MCF 10A (cell line): ENCODE data around the gene ZHX3. TPM values are rescaled to one million over a fixed set of nuclear protein-coding genes. Genes with fewer than 3 reads are reported as not detected.

Experiments used
- BruUV-seq: library from RNA; stranded (reverse); fragments of 400-500 nt; replicated peaks from 2 replicates; lab custom pipeline; 2021; lab: Mats Ljungman, UMichigan
- CTCF ChIA-PET: fragments of 300-600 bp; sonication (Branson Sonifier 250); formaldehyde crosslinking; extraction: SDS; loops from one replicate; lab custom pipeline; 2021; ENCODE audit warnings: antibody characterized with exemption, inconsistent platforms; lab: Yijun Ruan, JAX
- POLR2A ChIA-PET: fragments of 300-600, 350-650 bp; sonication (Branson Sonifier 250); formaldehyde crosslinking; extraction: SDS; loops from one replicate; lab custom pipeline; 2020; ENCODE audit warnings: antibody characterized with exemption, inconsistent platforms; lab: Yijun Ruan, JAX
- DNase-seq: peaks from one replicate; pipeline ENCODE4 v3.0.0-alpha.2; 2018; ENCODE audit not compliant: unreplicated experiment
- H3K27ac Mint-ChIP-seq: one replicate; pipeline ENCODE4 v1.8.0; 2022; ENCODE audit warnings: mild to moderate bottlenecking, low read depth, mixed read lengths; ENCODE audit not compliant: unreplicated experiment
- H3K27me3 Mint-ChIP-seq: one replicate; pipeline ENCODE4 v1.8.0; 2022; ENCODE audit warnings: mixed read lengths; ENCODE audit not compliant: insufficient read depth, unreplicated experiment
- H3K36me3 Mint-ChIP-seq: one replicate; pipeline ENCODE4 v1.8.0; 2022; ENCODE audit warnings: mild to moderate bottlenecking, moderate library complexity, mixed read lengths; ENCODE audit not compliant: insufficient read depth, unreplicated experiment
- H3K4me1 Mint-ChIP-seq: one replicate; pipeline ENCODE4 v1.8.0; 2022; ENCODE audit warnings: mixed read lengths; ENCODE audit not compliant: insufficient read depth, unreplicated experiment
- H3K4me3 Mint-ChIP-seq: one replicate; pipeline ENCODE4 v1.8.0; 2022; ENCODE audit warnings: mild to moderate bottlenecking, moderate library complexity, mixed read lengths; ENCODE audit not compliant: unreplicated experiment
- H3K9me3 Mint-ChIP-seq: one replicate; pipeline ENCODE4 v1.8.0; 2022; ENCODE audit warnings: mixed read lengths; ENCODE audit not compliant: unreplicated experiment
- CTCF ChIP-seq: fragments of 200-600 bp; IDR thresholded peaks from one replicate; pipeline ENCODE4 v1.8.0; 2022; ENCODE audit warnings: antibody characterized with exemption, mild to moderate bottlenecking; ENCODE audit not compliant: unreplicated experiment
- intact Hi-C: fragments of 100-400 bp; cut with micrococcal nuclease; formaldehyde crosslinking; loops from 2 replicates; pipeline ENCODE4 v1.14.1; 2022
- total RNA-seq: library from RNA; stranded (reverse); gene quantifications from 2 replicates; pipeline ENCODE4 v1.2.3, GENCODE V29; 2022

The ZHX3 gene
- total RNA-seq, 1 experiment from 2014 or later, result 34.1 TPM

- CTCF ChIA-PET, result interaction anchor here (0.5 to 1.7 kb wide), 4 partner anchors 16 to 324 kb away, joined by 3 to 6 read pairs (median 4); no protein-coding TSS in a partner anchor
- Mint-ChIP-seq H3K36me3 (peaks cover 6% of the 10 kb centered on the region), H3K27ac (no peak overlapping the region), H3K4me3 (no peak overlapping the region), H3K27me3 (no peaks in the 10 kb centered on the region), H3K9me3 (peaks cover 17% of the 10 kb centered on the region), H3K4me1 (peaks cover 22% of the 10 kb centered on the region)
- intact Hi-C loops, result no loop called here
- POLR2A ChIA-PET, result interaction anchor here (0.7 to 2.9 kb wide), 3 partner anchors 12 to 57 kb away, joined by 3 to 8 read pairs (median 7); partner anchors contain the start of gene ZHX3
- no peak for TF ChIP-seq CTCF
- no peak for DNase-seq
- no TSS peak for BruUV-seq
These were observed 26.6 kb downstream of the ZHX3 start for GRCh38 chr20:41290804-41291389.

GRCh38 chr20:41287327-41287726 is 30.2 kb downstream of the ZHX3 start:
- ChIA-PET POLR2A (interaction anchor here (1.4 kb wide), 1 partner anchor 29 kb away, joined by 5 read pairs; no protein-coding TSS in a partner anchor), CTCF (interaction anchor here (0.9 kb wide), 1 partner anchor 346 kb away, joined by 3 read pairs; no protein-coding TSS in a partner anchor)
- Mint-ChIP-seq H3K4me1 (peaks cover 14% of the 10 kb centered on the region), H3K27me3 (no peaks in the 10 kb centered on the region), H3K9me3 (peaks cover 28% of the 10 kb centered on the region), H3K36me3 (peaks cover 6% of the 10 kb centered on the region), H3K4me3 (no peak overlapping the region), H3K27ac (peak overlapping the region; percentile 71)
- peak; percentile 75 for DNase-seq
- intact Hi-C loops, result no loop called here
- TF ChIP-seq CTCF, result no peak
- BruUV-seq, result no TSS peak

GRCh38 chr20:41286240-41286851 is 31.2 kb downstream of the ZHX3 start:
- CTCF ChIA-PET, result no interaction called here
- Mint-ChIP-seq H3K27ac (peak overlapping the region; percentile 71), H3K36me3 (peaks cover 6% of the 10 kb centered on the region), H3K4me3 (no peak overlapping the region), H3K27me3 (no peaks in the 10 kb centered on the region), H3K9me3 (peaks cover 28% of the 10 kb centered on the region), H3K4me1 (peaks cover 14% of the 10 kb centered on the region)
- intact Hi-C loops, result no loop called here
- no TSS peak for BruUV-seq
- no peak for DNase-seq
- TF ChIP-seq CTCF, result no peak
- POLR2A ChIA-PET, result interaction anchor here (0.7 to 1.4 kb wide), 2 partner anchors 30 to 319 kb away, joined by 3 to 5 read pairs; no protein-coding TSS in a partner anchor

GRCh38 chr20:41279546-41280225 is 37.8 kb downstream of the ZHX3 start:
- Mint-ChIP-seq H3K36me3 (no peaks in the 10 kb centered on the region), H3K27ac (no peak overlapping the region), H3K4me1 (peaks cover 14% of the 10 kb centered on the region), H3K9me3 (peaks cover 4% of the 10 kb centered on the region), H3K27me3 (no peaks in the 10 kb centered on the region), H3K4me3 (no peak overlapping the region)
- POLR2A ChIA-PET, result interaction anchor here (1.1 kb wide), 1 partner anchor 8 kb away, joined by 4 read pairs; no protein-coding TSS in a partner anchor
- TF ChIP-seq CTCF, result no peak
- no peak for DNase-seq
- intact Hi-C loops, result no loop called here
- no TSS peak for BruUV-seq
- CTCF ChIA-PET, result interaction anchor here (0.7 to 1.3 kb wide), 4 partner anchors 24 to 48 kb away, joined by 3 to 4 read pairs (median 3); no protein-coding TSS in a partner anchor
